GM19328 (cell line): ENCODE data around the gene MPP7.
"Not testable (repeated sequence)": the region's sequence is repeated elsewhere in the genome, so short reads cannot be mapped to it uniquely, and the experiment has no call there.

Experiments used
- ATAC-seq: cut with Tn5 transposase; IDR thresholded peaks from one replicate; pipeline ENCODE4 v1.9.1; 2021; ENCODE audit warnings: mild to moderate bottlenecking, moderate library complexity; ENCODE audit not compliant: unreplicated experiment

The MPP7 gene

DNA sequence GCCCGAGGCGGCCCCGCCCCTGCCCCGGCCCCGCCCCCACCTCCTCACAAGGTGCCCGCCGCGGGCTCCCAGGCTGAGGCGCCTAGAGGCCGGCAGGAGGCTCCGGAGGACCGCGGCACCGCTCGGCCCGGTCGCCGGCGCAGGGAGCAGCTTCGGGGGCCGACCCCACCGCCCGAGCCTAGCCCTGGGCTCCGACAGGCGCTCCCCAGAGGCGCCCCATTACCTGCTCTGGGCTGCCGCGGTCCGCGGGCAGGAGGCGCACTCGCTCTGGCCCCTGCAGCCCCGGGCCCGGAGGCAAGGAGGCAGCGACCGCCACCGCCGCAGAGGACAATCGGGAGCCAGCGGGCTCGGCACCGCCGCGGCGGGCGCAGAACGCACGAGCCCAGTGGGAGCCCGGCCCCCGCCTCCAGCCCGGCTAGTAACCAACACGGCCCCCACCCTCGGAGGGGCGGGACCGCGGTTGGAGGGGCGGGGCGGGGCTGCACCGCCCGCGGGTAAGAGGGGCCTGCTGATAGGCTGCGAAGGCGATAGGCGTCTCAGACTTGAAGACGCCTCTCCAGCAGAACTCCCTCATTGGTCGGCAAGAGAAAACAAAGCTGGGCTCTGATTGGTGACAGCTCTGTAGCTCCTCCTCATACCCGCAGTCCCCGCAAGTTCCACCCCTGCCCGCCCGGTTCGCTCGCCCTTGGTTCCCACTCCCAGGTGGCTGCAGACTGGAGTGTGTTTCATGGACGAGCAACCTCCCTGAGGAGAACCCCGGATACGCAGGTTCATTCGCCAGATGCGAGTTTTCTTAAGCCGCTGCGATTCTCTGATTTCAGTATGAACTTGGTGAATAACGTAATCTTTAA lies at the start of gene MPP7:
Gene MPP7, minus strand, starts transcription at position 427 of the 851 bp plus-strand sequence. CDS start 64,460 bp downstream, outside the sequence.
- peak; percentile 100 for ATAC-seq

GRCh38 chr10:28349892-28350291 lies 47.0 kb upstream of the MPP7 start:
- no peak for ATAC-seq

DNA sequence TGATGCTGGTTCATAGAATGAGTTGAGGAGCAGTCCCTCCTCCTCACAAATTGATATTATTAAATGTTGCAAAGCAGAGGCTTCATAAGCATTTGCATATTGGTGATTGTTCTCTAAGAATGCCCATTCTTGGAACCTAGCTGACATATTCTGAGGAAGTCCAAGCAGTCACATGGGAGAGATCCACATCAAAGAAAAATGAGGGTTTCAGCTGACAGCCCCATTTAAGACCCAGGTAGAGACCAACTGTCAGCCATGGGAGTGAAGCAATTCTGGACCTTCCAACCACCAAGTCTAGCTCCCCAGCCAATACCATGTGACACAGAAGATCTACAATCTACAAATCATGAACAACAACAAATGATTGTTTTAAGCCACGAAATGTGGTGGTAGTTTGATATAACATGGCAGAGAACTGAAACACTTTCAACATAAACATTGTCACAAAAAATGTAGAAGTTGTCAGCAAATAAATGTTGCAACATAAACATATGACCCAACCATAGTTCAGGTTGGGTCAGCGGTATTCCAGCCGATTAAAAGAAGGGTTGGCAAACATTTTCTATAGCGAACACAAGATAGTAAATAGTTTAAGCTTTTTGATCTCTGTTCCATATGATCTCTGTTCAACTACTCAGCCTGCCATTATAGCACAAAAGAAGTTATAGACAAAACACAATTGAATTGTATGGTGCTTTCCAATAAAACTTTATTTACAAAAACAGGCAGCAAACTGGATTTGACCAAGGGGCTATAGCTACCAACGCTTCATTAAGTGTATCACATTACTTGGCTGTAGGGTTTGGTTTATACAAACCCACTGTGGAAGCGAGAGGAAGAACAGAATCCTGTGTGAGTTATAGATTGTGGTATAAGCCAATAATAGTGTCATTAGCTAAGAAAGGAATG lies 41.4 kb upstream of the MPP7 start:
- ATAC-seq: no peak

GRCh38 chr10:28343252-28343651 lies 40.4 kb upstream of the MPP7 start:
- ATAC-seq: no peak

DNA sequence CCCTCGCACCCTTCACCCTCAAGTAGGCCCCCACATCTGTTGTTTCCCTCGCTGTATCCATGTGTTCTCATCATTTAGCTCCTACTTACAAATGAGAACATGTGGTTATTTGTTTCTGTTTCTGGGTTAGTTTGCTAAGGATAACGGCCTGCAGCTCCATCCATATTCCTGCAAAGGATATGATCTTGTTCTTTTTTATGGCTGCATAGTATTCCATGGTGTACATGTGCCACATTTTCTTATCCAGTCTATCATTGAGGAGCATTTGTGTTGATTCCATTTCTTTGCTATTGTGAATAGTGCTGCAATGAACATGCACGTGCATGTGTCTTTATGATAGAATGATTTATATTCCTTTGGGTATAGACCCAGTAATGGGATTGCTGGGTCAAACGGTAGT lies 38.8 kb upstream of the MPP7 start:
- not testable (repeated sequence) for ATAC-seq

DNA sequence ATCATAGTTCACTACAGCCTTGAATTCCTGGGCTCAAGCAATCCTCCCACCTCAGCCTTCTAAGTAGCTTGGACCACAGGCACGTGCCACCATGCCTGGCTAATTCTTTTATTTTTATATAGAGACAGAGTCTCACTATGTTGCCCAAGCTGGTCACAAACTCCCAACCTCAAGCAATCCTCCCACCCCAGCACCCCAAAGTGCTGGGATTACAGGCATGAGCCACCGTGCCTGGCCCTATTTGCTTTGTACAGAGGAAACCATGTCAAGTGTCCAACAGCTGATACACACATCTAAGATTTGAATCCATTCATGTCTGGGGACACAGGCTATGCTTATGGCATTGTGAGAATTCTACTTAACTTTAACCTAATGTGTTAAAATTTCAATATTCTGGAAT lies 29.9 kb upstream of the MPP7 start:
- no peak for ATAC-seq

DNA sequence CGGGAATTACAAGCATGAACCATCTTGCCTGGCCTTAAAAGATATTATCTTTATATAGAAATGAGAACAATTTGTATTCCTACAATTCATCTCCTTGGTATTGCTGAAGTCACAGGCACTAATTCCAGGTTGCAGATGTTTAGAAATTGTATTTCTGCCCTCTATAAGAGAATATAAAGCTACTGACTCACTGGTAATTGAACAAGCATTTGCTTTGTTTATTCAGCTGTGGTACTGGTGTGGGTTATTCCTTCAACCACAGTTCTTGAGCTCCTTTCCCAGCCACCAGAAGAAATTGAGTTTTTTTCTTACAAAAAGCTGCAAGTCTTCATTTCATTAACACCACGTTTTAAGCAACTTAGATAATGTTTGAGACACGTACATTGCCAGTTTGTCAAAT lies 29.0 kb upstream of the MPP7 start:
- ATAC-seq: no peak

DNA sequence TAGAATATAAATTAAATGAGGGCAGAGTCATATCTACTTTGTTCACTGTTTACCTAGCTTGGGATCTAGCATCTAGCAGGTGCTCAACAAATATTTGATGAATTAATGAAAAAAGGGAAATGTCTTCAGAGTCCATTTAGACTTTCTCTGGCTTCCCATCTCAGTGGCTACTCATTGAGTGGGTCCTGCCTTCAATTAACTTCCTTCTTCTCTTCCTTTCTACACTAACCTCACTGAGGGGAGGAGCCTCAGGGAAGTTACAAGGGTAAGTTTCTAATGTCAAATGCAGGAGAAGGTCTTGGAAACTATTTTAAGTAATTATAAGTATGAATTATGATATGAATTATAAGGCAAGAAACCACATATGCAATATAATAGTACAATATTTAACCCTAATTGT lies 28.2 kb upstream of the MPP7 start:
- ATAC-seq: no peak

GRCh38 chr10:28328346-28328745 lies 25.5 kb upstream of the MPP7 start:
- ATAC-seq: no peak

DNA sequence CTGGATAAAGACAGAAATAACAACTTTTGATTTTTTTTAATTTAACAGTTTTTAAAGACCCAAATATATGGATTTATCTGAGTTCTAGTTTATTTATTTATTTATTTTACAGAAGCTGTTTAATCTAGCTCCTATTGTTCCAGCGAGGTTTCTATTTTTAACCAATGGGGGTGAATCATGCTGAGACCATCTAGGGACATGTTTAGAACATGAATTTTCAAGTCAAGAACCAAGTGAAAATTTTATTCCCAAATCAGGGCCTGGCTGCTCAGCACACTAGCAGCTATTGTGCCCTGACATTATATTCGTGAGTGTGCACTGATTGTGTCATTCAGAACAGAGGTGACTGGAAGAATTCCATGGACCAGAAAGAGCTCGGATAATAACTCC lies 24.6 kb upstream of the MPP7 start:
- no peak for ATAC-seq

- no peak for ATAC-seq
Measured at GRCh38 chr10:28326516-28327490, 23.9 kb upstream of the MPP7 start.

DNA sequence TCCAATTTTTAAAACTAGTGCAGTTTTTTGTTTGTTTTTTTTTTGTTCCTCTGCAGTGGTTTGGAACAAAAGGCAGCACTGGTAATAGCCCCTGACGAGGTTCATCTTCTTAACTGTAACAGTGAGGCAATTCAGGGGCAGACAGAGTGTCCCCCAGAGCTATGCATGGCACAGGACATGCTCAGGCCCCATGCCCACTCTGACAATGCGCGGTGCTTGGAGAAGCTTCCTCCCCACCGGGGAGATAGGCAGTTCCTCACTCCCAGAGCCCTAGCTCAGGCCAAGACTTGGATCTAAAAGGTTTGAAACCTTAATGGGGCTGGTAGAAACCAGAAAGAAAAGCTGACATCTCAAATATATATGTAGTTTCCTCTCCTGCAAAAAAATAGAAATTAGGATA lies 17.9 kb upstream of the MPP7 start:
- no peak for ATAC-seq

- ATAC-seq: no peak
Measured at GRCh38 chr10:28320090-28320489, 17.2 kb upstream of the MPP7 start.

GRCh38 chr10:28319061-28319460 lies 16.2 kb upstream of the MPP7 start:
- not testable (repeated sequence) for ATAC-seq

GRCh38 chr10:28318626-28319025 lies 15.8 kb upstream of the MPP7 start:
- ATAC-seq: no peak

DNA sequence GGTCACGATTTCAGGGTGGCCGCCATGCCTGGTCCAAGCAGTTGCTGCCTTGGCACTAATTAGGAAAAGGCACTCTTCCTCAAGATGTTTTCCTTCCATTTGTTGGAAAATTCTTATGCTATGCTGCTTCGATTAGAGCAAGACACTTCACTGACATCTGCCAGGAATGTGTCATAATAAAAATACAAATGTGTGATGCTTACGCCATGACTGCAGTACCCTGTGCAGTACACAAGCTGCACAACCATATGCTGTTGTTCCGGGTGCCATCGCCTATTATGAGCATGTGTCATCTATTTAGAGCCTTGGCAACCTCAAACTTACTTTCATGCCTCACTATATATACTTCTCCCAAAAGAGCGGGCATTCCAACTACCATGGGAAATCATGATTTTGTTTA lies 14.9 kb upstream of the MPP7 start:
- ATAC-seq: no peak

- ATAC-seq: no peak
Measured at GRCh38 chr10:28316696-28317095, 13.8 kb upstream of the MPP7 start.

DNA sequence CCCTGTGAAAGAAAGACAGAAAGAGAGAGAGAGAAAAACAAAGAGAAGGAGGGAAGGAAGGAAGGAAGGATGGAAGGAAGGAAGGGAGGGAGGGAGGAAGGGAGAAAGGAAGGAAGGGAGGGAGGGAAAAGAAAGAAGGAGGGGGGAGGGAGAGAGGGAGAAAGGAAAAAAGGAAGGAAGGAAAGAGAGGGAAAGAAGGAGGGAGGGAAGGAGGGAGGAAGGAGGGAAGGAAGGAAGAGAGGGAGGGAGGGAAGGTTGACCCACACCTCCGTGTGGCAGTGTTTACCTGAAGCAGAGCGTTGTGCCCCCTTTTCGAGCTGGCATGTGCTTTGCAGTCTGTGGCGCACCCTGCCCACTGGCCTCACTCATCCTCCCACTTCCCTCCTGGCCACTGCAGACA lies 12.3 kb upstream of the MPP7 start:
- ATAC-seq: no peak

DNA sequence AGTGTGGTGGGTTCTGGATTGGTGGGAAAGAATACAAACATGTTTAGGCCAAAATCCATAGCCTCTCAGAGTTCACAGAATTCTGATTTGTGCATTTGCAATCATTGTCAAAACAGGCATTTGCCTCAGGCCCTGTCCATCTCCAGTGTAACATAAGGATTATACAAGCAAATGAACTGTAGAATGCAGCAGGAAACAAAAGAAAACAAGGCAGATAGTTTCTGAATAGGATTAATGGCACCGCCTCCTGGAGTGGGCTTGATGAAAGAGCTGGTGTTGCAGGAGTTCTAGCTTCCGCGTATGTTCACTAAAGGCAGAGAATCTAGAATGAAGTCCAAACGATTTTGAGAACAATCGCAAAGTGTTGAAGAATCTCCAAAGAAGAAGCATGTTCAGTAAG lies 11.3 kb upstream of the MPP7 start:
- ATAC-seq: no peak

DNA sequence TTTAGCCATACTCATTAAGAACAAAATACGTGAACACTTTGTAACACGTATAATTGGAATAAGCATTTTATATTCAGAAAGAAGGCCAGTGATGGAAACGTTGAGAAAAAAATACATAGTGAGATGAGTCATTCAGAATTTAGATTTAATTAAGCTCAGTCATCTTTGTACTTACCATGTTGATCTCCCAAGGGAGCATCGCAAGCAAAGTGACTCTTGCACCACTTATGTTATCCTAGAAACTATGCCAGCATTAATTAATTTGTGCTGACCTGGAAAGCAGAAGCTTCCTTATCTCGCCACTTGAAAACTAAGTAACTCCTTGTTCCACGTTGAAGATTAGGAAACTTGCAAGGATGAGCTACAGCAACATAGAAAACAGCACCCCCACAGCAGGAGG lies 9.7 kb upstream of the MPP7 start:
- no peak for ATAC-seq

- no peak for ATAC-seq
Measured at GRCh38 chr10:28311104-28311503, 8.2 kb upstream of the MPP7 start.
